ENCODE measurements around the gene FGF19. TPM values are rescaled to one million over a fixed set of nuclear protein-coding genes. Genes with fewer than 3 reads are reported as not detected.

FGF19 gene
- total RNA-seq, 4 donors from 2014 or later, result not detected

DNA sequence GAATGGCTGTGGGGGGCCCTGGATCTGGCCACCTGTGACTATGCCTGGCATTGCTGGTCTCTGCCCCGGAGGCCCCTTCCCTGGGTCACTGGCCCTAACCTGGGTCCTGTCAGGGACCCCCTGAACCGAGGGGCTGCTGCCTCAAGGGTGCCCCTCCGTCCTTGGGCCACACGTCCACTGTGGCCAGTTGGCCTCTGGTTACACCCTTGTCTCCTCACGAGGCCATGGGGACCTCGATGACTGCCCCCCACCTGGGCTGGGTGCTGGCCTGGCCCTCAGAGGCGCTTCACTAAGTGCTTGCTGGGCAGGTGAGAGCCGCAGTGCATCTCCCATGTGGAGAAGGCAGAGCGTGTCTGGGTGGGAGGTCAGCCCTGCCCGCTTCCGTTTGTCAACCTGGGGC, 27.3 kb upstream of the FGF19 start:
- H3K4me1 ChIP-seq, result no peaks in the 10 kb centered on the region
- TF ChIP-seq POLR2A (IDR thresholded peaks at IDR 0.05), result no peak
- TF ChIP-seq, protein P1, sequence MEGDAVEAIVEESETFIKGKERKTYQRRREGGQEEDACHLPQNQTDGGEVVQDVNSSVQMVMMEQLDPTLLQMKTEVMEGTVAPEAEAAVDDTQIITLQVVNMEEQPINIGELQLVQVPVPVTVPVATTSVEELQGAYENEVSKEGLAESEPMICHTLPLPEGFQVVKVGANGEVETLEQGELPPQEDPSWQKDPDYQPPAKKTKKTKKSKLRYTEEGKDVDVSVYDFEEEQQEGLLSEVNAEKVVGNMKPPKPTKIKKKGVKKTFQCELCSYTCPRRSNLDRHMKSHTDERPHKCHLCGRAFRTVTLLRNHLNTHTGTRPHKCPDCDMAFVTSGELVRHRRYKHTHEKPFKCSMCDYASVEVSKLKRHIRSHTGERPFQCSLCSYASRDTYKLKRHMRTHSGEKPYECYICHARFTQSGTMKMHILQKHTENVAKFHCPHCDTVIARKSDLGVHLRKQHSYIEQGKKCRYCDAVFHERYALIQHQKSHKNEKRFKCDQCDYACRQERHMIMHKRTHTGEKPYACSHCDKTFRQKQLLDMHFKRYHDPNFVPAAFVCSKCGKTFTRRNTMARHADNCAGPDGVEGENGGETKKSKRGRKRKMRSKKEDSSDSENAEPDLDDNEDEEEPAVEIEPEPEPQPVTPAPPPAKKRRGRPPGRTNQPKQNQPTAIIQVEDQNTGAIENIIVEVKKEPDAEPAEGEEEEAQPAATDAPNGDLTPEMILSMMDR (IDR thresholded peaks at IDR 0.05), result no peak
- TF ChIP-seq EP300 (IDR thresholded peaks at IDR 0.05; ENCODE audit: low read depth), result no peak
- TF ChIP-seq POLR2AphosphoS5 (IDR thresholded peaks at IDR 0.05), result no peak
- DNase-seq, result no peak
- no peaks in the 10 kb centered on the region for H3K9me3 ChIP-seq
- no peaks in the 10 kb centered on the region for H3K36me3 ChIP-seq
- WGBS, 2 donors (ENCODE audit: low coverage in 1 of 2), result 81% methylated on average over 10 of the region's 11 CpGs; no CpG with 5 or more reads in 1 of the 2 donors
- intact Hi-C loops (cut with DNase I; ENCODE audit: low total_unique reads) (no loop called here), in situ Hi-C loops (cut with MboI; ENCODE audit: low pct_ligation_motif_present in 1 of 4, low pct_unique_long_range_greater_than_20kb in 1 of 4, low sequenced_read_pairs in 3 of 4) (no loop called here)
- no peak overlapping the region for H3K4me3 ChIP-seq
- no peak overlapping the region for H3K27ac ChIP-seq
- H3K27me3 ChIP-seq, result peaks cover 32% of the 10 kb centered on the region

DNA sequence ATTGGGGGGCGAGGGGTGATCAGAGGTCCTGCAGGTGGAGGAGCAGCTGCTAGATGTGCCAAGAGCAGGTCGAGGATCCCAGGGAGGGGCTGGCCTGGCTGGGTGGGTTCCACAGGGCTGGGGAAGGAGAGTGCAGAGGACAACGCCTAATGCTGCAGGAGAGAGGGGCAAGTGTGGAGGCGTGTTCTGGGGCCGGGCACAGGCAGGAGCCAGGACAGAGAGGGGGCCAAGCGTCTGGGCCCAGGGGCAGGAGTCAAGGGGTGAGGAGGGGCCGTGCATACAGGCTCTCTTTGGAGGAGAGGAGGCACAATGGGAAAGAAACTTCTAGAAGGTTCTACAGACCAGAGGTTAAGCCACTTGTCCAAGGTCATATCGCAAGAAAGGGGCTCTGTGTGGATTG, 26.7 kb upstream of the FGF19 start:
- H3K4me1 ChIP-seq, result no peaks in the 10 kb centered on the region
- 70% methylated on average over 8 of the region's 8 CpGs; no CpG with 5 or more reads in 1 of the 2 donors for WGBS, 2 donors (ENCODE audit: low coverage in 1 of 2)
- H3K27ac ChIP-seq, result no peak overlapping the region
- DNase-seq, result no peak
- H3K36me3 ChIP-seq, result no peaks in the 10 kb centered on the region
- in situ Hi-C loops (cut with MboI; ENCODE audit: low pct_ligation_motif_present in 1 of 4, low pct_unique_long_range_greater_than_20kb in 1 of 4, low sequenced_read_pairs in 3 of 4) (no loop called here), intact Hi-C loops (cut with DNase I; ENCODE audit: low total_unique reads) (no loop called here)
- no peak for TF ChIP-seq EP300 (IDR thresholded peaks at IDR 0.05; ENCODE audit: low read depth)
- TF ChIP-seq, protein P1 (IDR thresholded peaks at IDR 0.05), result no peak
- TF ChIP-seq POLR2A (IDR thresholded peaks at IDR 0.05), result no peak
- TF ChIP-seq POLR2AphosphoS5 (IDR thresholded peaks at IDR 0.05), result no peak
- no peak overlapping the region for H3K4me3 ChIP-seq
- H3K9me3 ChIP-seq, result no peaks in the 10 kb centered on the region
- H3K27me3 ChIP-seq, result peaks cover 38% of the 10 kb centered on the region

DNA sequence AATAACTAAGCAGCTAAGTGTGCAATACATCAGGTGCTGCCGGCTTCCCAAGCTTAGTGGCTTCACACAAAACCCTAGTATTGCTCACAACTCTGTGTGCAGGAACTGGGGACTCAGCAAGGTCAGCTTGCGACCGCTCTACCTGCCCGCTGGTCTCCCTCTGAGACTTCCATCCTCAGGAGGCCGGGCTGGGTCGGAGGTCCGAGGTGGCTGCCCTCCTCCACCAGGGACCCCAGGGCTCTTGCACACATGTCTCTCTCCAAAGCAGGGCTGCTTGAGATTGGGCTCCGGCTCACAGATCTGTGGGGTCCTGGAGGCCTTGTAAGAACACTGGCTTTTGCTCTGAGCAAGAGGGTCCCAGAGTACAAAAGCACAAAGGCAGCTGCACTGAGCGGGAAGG, 25.4 kb upstream of the FGF19 start:
- in situ Hi-C loops (cut with MboI; ENCODE audit: low pct_ligation_motif_present in 1 of 4, low pct_unique_long_range_greater_than_20kb in 1 of 4, low sequenced_read_pairs in 3 of 4) (no loop called here), intact Hi-C loops (cut with DNase I; ENCODE audit: low total_unique reads) (no loop called here)
- TF ChIP-seq, protein P1 (IDR thresholded peaks at IDR 0.05), result no peak
- TF ChIP-seq POLR2A (IDR thresholded peaks at IDR 0.05) (no peak), EP300 (IDR thresholded peaks at IDR 0.05; ENCODE audit: low read depth) (no peak), POLR2AphosphoS5 (IDR thresholded peaks at IDR 0.05) (no peak)

DNA sequence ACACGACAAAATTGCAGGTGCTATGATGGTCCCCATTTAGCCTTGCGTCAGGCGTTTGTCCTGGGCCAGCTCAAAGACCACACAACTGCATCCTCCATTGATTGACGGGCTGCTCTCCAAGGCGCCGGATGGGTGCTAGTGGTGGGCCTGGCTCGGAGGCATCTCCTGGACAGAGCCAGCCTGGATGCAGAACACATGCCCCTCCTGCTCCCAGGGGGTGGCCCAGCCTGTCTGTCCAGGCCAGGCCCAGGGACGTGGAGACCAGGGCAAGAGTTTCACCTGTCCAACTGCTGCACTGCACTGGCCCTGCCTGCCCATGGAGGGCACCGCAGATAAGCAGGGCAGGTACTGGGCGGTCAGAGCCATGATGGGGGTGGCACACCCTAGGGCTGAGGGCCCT, 23.4 kb upstream of the FGF19 start:
- no peak for DNase-seq
- in situ Hi-C loops (cut with MboI; ENCODE audit: low pct_ligation_motif_present in 1 of 4, low pct_unique_long_range_greater_than_20kb in 1 of 4, low sequenced_read_pairs in 3 of 4) (no loop called here), intact Hi-C loops (cut with DNase I; ENCODE audit: low total_unique reads) (no loop called here)
- Histone ChIP-seq H3K27me3 (peaks cover 57% of the 10 kb centered on the region), H3K9me3 (no peaks in the 10 kb centered on the region), H3K4me1 (no peaks in the 10 kb centered on the region), H3K4me3 (no peak overlapping the region), H3K36me3 (no peaks in the 10 kb centered on the region), H3K27ac (no peak overlapping the region)
- WGBS, 2 donors (ENCODE audit: low coverage in 1 of 2), result 77% methylated on average over 6 of the region's 10 CpGs; no CpG with 5 or more reads in 1 of the 2 donors
- TF ChIP-seq POLR2AphosphoS5 (IDR thresholded peaks at IDR 0.05), result no peak
- TF ChIP-seq, protein P1 (IDR thresholded peaks at IDR 0.05), result no peak
- no peak for TF ChIP-seq EP300 (IDR thresholded peaks at IDR 0.05; ENCODE audit: low read depth)
- TF ChIP-seq POLR2A (IDR thresholded peaks at IDR 0.05), result no peak

More for the DNA sequence above, 25.4 kb upstream of the FGF19 start:
- Histone ChIP-seq H3K36me3 (no peaks in the 10 kb centered on the region), H3K27me3 (peaks cover 43% of the 10 kb centered on the region), H3K9me3 (no peaks in the 10 kb centered on the region), H3K4me3 (no peak overlapping the region), H3K4me1 (no peaks in the 10 kb centered on the region), H3K27ac (no peak overlapping the region)
- 87 to 100% methylated on average over 1 to 9 of the region's 9 CpGs for WGBS, 2 donors (ENCODE audit: low coverage in 1 of 2)
- DNase-seq, result no peak

All from transverse colon (tissue), 4 donors.